ENCODE data around the gene SESTD1.

Gene SESTD1

GRCh38 chr2:179272406-179273192 is 8.0 kb upstream of the SESTD1 start:
- in situ Hi-C loops (cut with HindIII; ENCODE audit: low pct_ligation_motif_present, low pct_unique_long_range_greater_than_20kb, low sequenced_read_pairs), result no loop called here
- no peak for DNase-seq

DNA sequence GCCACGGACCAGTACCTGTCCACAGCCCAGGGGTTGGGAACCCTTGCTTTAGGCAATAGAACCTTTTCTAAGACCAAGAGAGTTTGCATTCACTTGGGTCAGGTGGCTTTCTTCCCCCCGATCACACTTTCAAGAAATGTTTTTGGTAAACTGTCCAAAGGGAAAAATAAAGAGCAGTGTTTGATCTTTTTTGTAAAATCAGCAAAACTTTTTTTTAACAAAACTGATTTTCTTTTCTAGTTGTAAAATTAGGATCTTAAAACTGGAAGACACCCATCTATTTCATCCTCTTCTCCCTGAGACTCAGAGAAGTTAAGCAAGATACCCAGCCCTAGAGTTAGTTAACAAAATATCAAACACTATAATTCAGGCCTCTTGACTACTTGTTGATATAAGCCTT is 6.1 kb upstream of the SESTD1 start:
- no peak for DNase-seq
- in situ Hi-C loops (cut with HindIII; ENCODE audit: low pct_ligation_motif_present, low pct_unique_long_range_greater_than_20kb, low sequenced_read_pairs), result no loop called here

DNA sequence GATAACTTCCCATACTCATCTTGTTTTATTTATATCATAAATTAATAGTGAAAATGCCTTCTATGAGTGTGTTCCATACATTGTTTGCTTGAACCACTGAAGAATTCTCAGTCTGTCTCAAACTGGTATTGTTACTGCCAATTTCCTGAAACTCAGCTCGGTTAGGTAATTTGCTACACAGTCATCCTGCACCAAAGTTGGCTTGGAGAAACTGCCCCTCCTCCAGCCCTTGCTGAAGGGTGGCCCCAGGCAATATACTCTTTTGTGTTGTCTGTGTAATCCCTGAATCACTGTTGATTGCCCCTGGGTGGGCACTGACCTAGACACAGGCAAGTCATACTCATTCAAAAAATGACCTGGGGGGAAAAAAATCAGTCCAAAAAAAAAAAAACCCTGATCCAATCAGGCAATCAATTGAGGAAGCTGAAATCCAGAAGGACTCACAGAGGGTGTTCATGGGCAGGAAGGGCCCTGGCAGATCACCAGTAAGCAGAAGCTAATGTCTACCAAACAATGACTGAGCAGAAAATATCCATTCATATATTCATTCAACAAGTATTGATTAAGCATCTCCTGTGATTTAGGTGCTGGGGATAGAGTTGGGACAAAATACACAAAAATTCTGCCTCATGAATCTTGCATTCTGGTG is 3.8 kb upstream of the SESTD1 start:
- DNase-seq, result no peak
- in situ Hi-C loops (cut with HindIII; ENCODE audit: low pct_ligation_motif_present, low pct_unique_long_range_greater_than_20kb, low sequenced_read_pairs), result no loop called here

GRCh38 chr2:179266271-179266670 is 1.6 kb upstream of the SESTD1 start:
- in situ Hi-C loops (cut with HindIII; ENCODE audit: low pct_ligation_motif_present, low pct_unique_long_range_greater_than_20kb, low sequenced_read_pairs), result no loop called here
- DNase-seq, result no peak

DNA sequence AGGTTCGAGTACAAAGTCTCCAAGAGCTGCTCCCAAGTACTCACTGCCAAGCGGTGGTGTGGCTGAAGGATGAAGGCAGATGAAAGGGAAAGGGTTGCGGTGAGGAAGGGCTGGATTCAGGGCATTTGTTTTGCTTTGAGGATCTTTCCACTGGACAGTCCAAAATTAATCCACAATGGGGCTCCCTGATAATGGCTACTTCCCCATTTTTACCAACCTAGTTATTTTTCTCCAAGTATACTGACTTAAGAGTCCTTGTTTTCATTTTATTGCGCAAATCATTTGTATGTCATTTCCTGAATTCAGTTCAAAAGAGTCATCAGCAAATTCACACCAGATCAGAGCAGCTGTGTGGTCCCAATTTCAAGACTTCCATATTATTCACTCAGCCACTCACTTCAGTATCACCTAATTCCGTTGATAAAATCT is 464 bp upstream of the SESTD1 start:
- DNase-seq, result no peak
- in situ Hi-C loops (cut with HindIII; ENCODE audit: low pct_ligation_motif_present, low pct_unique_long_range_greater_than_20kb, low sequenced_read_pairs), result no loop called here

- in situ Hi-C loops (cut with HindIII; ENCODE audit: low pct_ligation_motif_present, low pct_unique_long_range_greater_than_20kb, low sequenced_read_pairs), result no loop called here
- peak; percentile 56 for DNase-seq
Measured at GRCh38 chr2:179263446-179264367, 925 bp downstream of the SESTD1 start.

DNA sequence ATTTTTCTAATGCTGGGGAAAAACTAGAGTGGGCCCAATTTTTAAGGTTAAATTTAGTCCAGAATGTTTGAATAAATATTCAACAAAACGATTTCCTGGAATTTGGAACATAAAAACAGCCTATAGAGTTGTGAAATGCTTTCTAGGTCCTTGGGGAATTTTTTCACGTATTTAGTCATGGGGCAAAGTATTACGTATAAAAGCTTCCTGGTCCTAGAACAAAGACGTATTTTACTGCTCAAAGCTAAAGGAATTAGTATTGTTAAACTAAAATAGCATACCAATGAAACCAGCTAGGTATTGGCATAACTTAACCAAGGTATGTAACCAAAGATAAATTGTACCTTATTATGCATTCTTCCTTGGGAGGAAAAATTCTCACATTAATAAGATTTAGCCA is 1.6 kb downstream of the SESTD1 start:
- in situ Hi-C loops (cut with HindIII; ENCODE audit: low pct_ligation_motif_present, low pct_unique_long_range_greater_than_20kb, low sequenced_read_pairs), result no loop called here
- DNase-seq, result peak; percentile 30

- DNase-seq, result no peak
- in situ Hi-C loops (cut with HindIII; ENCODE audit: low pct_ligation_motif_present, low pct_unique_long_range_greater_than_20kb, low sequenced_read_pairs), result no loop called here
Measured at GRCh38 chr2:179262077-179262660, 2.5 kb downstream of the SESTD1 start.

- no peak for DNase-seq
- in situ Hi-C loops (cut with HindIII; ENCODE audit: low pct_ligation_motif_present, low pct_unique_long_range_greater_than_20kb, low sequenced_read_pairs), result no loop called here
Measured at GRCh38 chr2:179261151-179261825, 3.3 kb downstream of the SESTD1 start.

DNA sequence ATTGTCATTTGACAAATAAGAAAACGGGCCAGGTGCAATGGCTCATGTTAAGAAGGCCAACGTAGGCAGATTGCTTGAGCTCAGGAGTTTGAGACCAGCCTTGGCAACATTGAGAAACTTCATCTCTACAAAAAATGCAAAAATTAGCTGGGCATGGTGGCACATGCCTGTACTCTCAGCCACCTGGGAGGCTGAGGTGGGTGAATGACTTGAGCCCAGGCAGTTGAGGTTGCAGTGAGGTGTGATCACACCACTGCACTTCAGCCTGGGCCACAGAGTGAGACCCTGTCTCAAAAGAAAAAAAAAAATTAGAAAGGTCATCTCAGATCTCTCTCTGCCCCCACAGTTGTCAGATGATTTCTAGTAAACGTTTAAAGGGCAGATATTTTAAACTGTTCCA is 4.4 kb downstream of the SESTD1 start:
- no peak for DNase-seq
- in situ Hi-C loops (cut with HindIII; ENCODE audit: low pct_ligation_motif_present, low pct_unique_long_range_greater_than_20kb, low sequenced_read_pairs), result no loop called here

GRCh38 chr2:179255129-179255528 is 9.5 kb downstream of the SESTD1 start:
- no peak for DNase-seq
- in situ Hi-C loops (cut with HindIII; ENCODE audit: low pct_ligation_motif_present, low pct_unique_long_range_greater_than_20kb, low sequenced_read_pairs), result no loop called here

DNA sequence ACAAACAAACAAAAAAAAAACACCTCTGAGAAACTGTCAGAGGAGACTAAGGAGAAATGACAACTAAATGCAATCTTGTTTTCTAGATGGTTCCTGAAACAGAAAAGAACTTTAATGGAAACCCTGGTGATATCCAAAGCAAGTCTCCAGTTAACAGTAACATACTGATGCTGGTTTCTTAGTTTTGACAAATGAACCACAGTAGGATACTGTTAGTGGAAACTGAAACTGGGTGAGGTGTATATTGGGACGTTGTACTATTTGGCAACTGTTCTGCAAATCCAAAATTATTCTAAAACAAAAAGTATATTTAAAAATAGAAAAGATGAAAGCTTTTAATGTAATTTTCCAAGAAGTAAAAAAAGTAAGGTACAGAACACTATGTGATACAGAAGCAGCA is 11.4 kb downstream of the SESTD1 start:
- no peak for DNase-seq
- in situ Hi-C loops (cut with HindIII; ENCODE audit: low pct_ligation_motif_present, low pct_unique_long_range_greater_than_20kb, low sequenced_read_pairs), result no loop called here

DNA sequence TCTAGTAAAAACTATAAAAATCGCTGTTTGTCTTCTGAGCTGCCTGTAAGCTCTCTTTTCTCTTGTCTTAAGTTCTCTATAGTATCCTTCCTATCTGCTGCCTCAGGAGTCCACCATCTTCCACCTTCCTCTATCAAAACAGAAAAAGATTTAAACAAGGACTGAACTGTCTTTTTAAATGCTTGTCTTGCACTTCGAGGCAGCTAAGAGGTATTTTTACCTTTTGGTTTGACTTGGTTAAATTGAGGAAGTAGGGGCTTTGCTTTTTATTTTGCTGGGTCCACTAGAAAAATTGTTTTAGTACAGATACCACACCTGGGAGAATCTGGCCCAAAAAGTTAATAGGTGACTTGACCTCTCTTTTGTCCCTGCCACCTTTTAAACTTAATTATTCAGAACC is 12.2 kb downstream of the SESTD1 start:
- in situ Hi-C loops (cut with HindIII; ENCODE audit: low pct_ligation_motif_present, low pct_unique_long_range_greater_than_20kb, low sequenced_read_pairs), result no loop called here

GRCh38 chr2:179251870-179252269 is 12.8 kb downstream of the SESTD1 start:
- peak; percentile 48 for DNase-seq
- in situ Hi-C loops (cut with HindIII; ENCODE audit: low pct_ligation_motif_present, low pct_unique_long_range_greater_than_20kb, low sequenced_read_pairs), result no loop called here

More for the DNA sequence above, 12.2 kb downstream of the SESTD1 start:
- no peak for DNase-seq

DNA sequence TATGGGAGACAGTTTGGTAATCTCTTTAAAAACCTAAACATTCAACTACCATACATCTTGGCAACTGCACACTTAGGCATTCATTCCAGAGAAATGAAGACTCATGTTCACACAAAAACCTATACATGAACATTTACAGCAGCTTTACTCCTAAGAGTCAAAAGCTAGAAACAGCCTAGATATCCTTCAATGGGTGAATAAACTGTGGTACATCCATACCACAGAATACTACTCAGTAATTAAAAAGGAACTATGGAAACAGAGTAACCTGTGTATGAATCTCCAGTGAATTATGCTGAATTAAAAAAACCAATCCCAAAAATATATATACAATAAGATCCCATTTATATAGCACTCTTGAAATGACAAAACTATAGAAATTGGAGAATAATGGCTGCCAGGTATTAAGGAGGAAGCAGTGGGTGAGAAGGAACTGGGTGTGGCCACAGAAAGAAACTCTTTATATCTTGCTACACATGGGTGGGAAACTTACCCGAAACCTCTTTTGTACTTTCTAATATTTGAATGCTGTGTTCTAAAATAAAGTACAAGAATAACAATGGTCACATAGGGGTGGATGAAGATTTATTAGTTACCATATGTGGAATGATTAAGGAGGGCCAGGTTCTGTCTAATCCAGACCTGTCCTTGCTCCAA is 13.7 kb downstream of the SESTD1 start:
- DNase-seq, result no peak
- in situ Hi-C loops (cut with HindIII; ENCODE audit: low pct_ligation_motif_present, low pct_unique_long_range_greater_than_20kb, low sequenced_read_pairs), result no loop called here

DNA sequence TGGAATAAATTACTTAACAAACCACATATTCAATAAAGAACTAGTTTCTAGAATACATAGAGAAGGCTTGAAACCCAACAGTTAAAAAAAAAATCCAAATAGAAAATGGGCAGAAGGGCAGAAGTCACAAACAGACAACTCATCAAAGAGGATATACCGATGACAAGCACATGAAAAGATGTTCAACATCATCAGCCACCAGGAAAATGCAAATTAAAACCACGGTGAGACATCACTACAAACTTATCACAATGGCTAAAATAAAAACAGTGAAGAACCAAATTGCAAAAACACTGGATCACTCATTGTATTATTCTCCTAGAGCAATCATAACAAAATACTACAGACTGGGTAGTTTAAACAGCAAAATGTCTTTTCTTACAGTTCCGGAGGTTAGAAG is 14.5 kb downstream of the SESTD1 start:
- DNase-seq, result no peak
- in situ Hi-C loops (cut with HindIII; ENCODE audit: low pct_ligation_motif_present, low pct_unique_long_range_greater_than_20kb, low sequenced_read_pairs), result no loop called here

DNA sequence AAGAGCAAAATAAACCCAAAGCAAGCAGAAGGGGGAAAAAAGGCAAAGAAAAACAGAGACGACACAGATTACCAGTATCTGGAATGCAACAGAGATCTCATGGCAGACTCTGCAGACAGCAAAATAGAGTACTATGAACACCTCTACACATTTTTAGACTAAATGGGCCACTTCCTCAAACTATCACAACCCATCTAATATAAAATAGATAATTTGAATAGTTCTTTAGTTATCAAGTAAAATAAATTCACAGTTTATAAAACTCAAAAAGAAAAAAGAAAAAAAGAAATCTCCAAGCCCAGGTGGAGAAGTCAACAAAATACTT is 16.6 kb downstream of the SESTD1 start:
- DNase-seq, result no peak
- in situ Hi-C loops (cut with HindIII; ENCODE audit: low pct_ligation_motif_present, low pct_unique_long_range_greater_than_20kb, low sequenced_read_pairs), result no loop called here
